Suppressor macrophage treated with lipopolysaccharide for 1 hour (primary cell): ENCODE results near the gene ARPC3.
"Not testable (repeated sequence)": the region's sequence is repeated elsewhere in the genome, so short reads cannot be mapped to it uniquely, and the experiment has no call there.

ENCODE experiments used
- DNase-seq, 3 donors: peaks; one replicate each; pipeline ENCODE4 v3.0.0-alpha.2; 2020 to 2022

The ARPC3 gene

DNA sequence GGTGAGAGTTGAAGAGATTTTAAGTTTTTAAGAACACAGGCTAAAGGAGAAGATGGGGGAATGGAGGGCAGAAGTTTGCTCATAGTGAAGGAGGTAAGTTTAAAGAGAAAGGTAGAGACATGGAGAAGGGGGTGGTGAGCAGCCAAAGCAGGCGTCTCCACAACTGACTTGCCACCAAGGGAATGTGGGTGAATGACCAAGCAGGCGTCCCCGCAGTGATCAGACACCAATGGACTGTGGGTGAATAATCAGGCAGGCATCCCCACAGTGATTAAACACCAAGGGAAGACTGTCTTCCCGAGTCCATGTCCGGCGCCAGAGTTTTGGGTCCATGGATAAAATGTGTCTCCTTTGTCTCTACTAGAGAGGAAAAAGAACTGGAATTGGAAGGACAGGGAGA is 40.1 kb downstream of the ARPC3 start:
- DNase-seq, result not testable (repeated sequence)

- DNase-seq, result not testable (repeated sequence)
Observed at GRCh38 chr12:110405126-110405662, 44.9 kb downstream of the ARPC3 start.

- peak; percentile 80 to 88 (median 87) for DNase-seq
Observed at GRCh38 chr12:110403976-110404682, 46.0 kb downstream of the ARPC3 start.

- DNase-seq, result peak; percentile 96 to 97 (median 96)
Observed at GRCh38 chr12:110403146-110403975, 46.8 kb downstream of the ARPC3 start, which contains the start of gene ANAPC7. ANAPC7 (minus strand) TSS chr12:110403708; CDS start chr12:110403627, 81 bp downstream.
